DMS79 treated with DMSO at 0.1 percent for 48 hours (cell line): ENCODE data around the gene FMN1.
A peak's percentile ranks its signal among the peaks of the same experiment; 100 is the strongest.

ENCODE experiments used
- DNase-seq: peaks from one replicate; lab custom pipeline; 2025; lab: John Stamatoyannopoulos, UW

Gene FMN1

GRCh38 chr15:32823750-32824149, 370.8 kb downstream of the FMN1 start:
- DNase-seq: no peak

GRCh38 chr15:32822739-32823138, 371.8 kb downstream of the FMN1 start:
- DNase-seq: no peak

- no peak for DNase-seq
These were observed 375.1 kb downstream of the FMN1 start for GRCh38 chr15:32819448-32819847.

- DNase-seq: peak; percentile 75
These were observed 375.6 kb downstream of the FMN1 start for GRCh38 chr15:32818758-32819447.

GRCh38 chr15:32817577-32817976, 376.9 kb downstream of the FMN1 start:
- DNase-seq: no peak

GRCh38 chr15:32807331-32807730, 387.2 kb downstream of the FMN1 start:
- DNase-seq: no peak

- DNase-seq: no peak
These were observed 390.9 kb downstream of the FMN1 start for GRCh38 chr15:32803631-32804030.

GRCh38 chr15:32802286-32802936, 392.1 kb downstream of the FMN1 start:
- DNase-seq: peak; percentile 13

- DNase-seq: no peak
These were observed 394.5 kb downstream of the FMN1 start for GRCh38 chr15:32799936-32800535.

- no peak for DNase-seq
These were observed 397.7 kb downstream of the FMN1 start for GRCh38 chr15:32796856-32797255.

GRCh38 chr15:32794973-32795372, 399.5 kb downstream of the FMN1 start:
- no peak for DNase-seq

GRCh38 chr15:32792436-32792835, 402.1 kb downstream of the FMN1 start:
- no peak for DNase-seq

- no peak for DNase-seq
These were observed 404.0 kb downstream of the FMN1 start for GRCh38 chr15:32790352-32790999.

GRCh38 chr15:32787949-32788348, 406.6 kb downstream of the FMN1 start:
- no peak for DNase-seq

GRCh38 chr15:32786906-32787305, 407.6 kb downstream of the FMN1 start:
- DNase-seq: no peak

GRCh38 chr15:32784581-32784980, 409.9 kb downstream of the FMN1 start:
- no peak for DNase-seq

GRCh38 chr15:32781781-32782180, 412.7 kb downstream of the FMN1 start:
- DNase-seq: no peak

GRCh38 chr15:32778391-32779176, 415.9 kb downstream of the FMN1 start:
- DNase-seq: no peak

GRCh38 chr15:32775103-32775502, 419.4 kb downstream of the FMN1 start:
- no peak for DNase-seq

GRCh38 chr15:32774022-32774421, 420.5 kb downstream of the FMN1 start:
- no peak for DNase-seq

GRCh38 chr15:32767236-32767635, 427.3 kb downstream of the FMN1 start:
- DNase-seq: no peak

GRCh38 chr15:32766101-32766500, 428.4 kb downstream of the FMN1 start:
- DNase-seq: peak; percentile 62
